ENCODE data around the gene MYH3. TPM values are rescaled to one million over a fixed set of nuclear protein-coding genes. Genes with fewer than 3 reads are reported as not detected.
A peak's percentile ranks its signal among the peaks of the same experiment; 100 is the strongest.

The MYH3 gene
- total RNA-seq, 2 experiments from 2014 or later = 1.8 to 4.1 TPM

DNA sequence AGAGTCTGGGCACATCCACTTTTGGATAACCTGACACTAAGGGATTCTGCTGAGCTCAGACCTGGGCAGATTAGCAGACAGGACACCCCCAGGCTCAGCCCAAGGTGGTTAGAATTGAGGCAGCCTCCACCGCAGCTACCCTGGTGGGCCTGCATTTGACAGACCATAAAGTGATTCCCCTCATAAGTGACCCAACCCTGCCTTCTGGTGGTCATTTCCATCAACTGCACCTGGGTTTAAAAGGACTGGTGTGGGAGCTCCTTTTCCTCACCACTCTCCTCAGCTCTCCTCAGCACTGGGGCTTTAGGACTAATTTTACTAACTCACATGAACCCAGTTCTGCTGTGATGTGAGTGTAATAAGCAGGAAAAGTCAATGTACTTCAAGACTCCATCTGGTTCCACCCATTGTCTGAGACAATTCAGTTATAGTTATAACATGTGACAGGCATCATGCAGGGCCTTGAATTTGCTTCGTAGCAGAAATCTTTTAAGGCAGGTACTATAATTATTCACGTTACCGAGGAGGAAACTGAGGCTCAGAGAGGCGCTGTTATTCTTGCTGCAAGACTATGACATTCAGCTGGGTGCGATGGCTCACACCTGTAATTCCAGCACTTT lies 42.5 kb downstream of the MYH3 start:
- POLR2A ChIA-PET = no interaction called here
- peak; percentile 54 for DNase-seq
- peak; percentile 69 for ATAC-seq
- CTCF ChIA-PET = interaction anchor here (0.7 to 8.7 kb wide), 16 partner anchors 9 to 689 kb away, joined by 3 to 177 read pairs (median 4); no protein-coding TSS in a partner anchor
- TF ChIP-seq, protein P1, sequence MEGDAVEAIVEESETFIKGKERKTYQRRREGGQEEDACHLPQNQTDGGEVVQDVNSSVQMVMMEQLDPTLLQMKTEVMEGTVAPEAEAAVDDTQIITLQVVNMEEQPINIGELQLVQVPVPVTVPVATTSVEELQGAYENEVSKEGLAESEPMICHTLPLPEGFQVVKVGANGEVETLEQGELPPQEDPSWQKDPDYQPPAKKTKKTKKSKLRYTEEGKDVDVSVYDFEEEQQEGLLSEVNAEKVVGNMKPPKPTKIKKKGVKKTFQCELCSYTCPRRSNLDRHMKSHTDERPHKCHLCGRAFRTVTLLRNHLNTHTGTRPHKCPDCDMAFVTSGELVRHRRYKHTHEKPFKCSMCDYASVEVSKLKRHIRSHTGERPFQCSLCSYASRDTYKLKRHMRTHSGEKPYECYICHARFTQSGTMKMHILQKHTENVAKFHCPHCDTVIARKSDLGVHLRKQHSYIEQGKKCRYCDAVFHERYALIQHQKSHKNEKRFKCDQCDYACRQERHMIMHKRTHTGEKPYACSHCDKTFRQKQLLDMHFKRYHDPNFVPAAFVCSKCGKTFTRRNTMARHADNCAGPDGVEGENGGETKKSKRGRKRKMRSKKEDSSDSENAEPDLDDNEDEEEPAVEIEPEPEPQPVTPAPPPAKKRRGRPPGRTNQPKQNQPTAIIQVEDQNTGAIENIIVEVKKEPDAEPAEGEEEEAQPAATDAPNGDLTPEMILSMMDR (IDR thresholded peaks at IDR 0.05) = peak; percentile 71
- no peaks in the 10 kb centered on the region for H3K9me3 Mint-ChIP-seq
- no peak overlapping the region for H3K27ac Mint-ChIP-seq
- no peaks in the 10 kb centered on the region for H3K4me1 Mint-ChIP-seq (ENCODE audit: low read depth)
- intact Hi-C loops (cut with micrococcal nuclease) = loop anchor here (5.0 to 10.0 kb wide), 2 partner anchors 287 to 690 kb away; no protein-coding TSS in a partner anchor
- no peak overlapping the region for H3K4me3 Mint-ChIP-seq
- peaks cover 4% of the 10 kb centered on the region for H3K27me3 Mint-ChIP-seq
- H3K36me3 Mint-ChIP-seq (ENCODE audit: low read depth) = no peaks in the 10 kb centered on the region

DNA sequence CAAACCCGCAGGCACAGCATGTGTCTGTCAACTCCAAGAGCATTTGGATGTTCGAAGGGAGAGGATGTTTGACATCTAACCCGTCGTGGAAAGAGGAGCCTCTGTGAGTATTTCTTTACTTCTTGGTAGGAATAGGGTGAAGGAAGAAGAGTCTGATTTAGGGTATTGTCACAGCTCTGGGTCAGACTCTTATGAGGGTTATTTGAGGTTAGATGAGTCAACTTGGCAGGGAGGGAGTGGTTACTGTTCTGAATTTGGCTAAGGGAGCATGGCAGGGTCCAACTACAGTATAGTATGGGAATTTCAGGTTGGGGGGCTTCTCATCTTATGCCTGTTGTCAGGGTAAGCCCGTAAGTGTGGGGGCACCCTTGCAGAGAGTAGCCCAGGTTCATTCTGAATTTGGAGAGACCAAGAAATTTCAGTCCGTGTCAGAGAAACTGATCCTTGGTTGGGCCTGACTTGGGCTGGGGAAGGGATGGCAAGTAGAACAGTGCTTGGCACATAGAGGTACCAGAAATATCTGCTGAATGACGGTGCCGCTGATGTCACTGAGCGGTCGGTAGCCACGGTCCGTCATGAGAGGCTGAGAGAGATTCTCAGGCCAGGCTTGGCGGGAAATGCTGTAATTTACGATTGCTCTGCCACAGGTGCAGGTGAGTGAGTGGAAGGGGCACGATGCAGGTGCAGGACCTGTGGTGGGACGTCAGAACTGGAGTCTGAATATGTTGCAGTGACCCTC lies 43.2 kb downstream of the MYH3 start:
- TF ChIP-seq, protein P1 (IDR thresholded peaks at IDR 0.05) = no peak
- Mint-ChIP-seq H3K36me3 (ENCODE audit: low read depth) (no peaks in the 10 kb centered on the region), H3K27me3 (peaks cover 7% of the 10 kb centered on the region), H3K27ac (no peak overlapping the region), H3K4me3 (no peak overlapping the region), H3K9me3 (no peaks in the 10 kb centered on the region), H3K4me1 (ENCODE audit: low read depth) (no peaks in the 10 kb centered on the region)
- ChIA-PET POLR2A (no interaction called here), CTCF (interaction anchor here (1.0 to 8.7 kb wide), 12 partner anchors 10 to 689 kb away, joined by 3 to 177 read pairs (median 4); no protein-coding TSS in a partner anchor)
- DNase-seq (no peak), ATAC-seq (no peak)
- intact Hi-C loops (cut with micrococcal nuclease) = loop anchor here (5.0 to 10.0 kb wide), 2 partner anchors 287 to 689 kb away; no protein-coding TSS in a partner anchor

- H3K4me3 Mint-ChIP-seq = no peak overlapping the region
- ChIA-PET POLR2A (no interaction called here), CTCF (interaction anchor here (0.7 to 8.7 kb wide), 3 partner anchors 13 to 286 kb away, joined by 3 to 177 read pairs (median 96); no protein-coding TSS in a partner anchor)
- ATAC-seq = no peak
- intact Hi-C loops (cut with micrococcal nuclease) = loop anchor here (5.0 to 10.0 kb wide), 2 partner anchors 286 to 688 kb away; no protein-coding TSS in a partner anchor
- no peak overlapping the region for H3K27ac Mint-ChIP-seq
- H3K36me3 Mint-ChIP-seq (ENCODE audit: low read depth) = no peaks in the 10 kb centered on the region
- no peak for DNase-seq
- H3K27me3 Mint-ChIP-seq = peaks cover 6% of the 10 kb centered on the region
- H3K4me1 Mint-ChIP-seq (ENCODE audit: low read depth) = no peaks in the 10 kb centered on the region
- TF ChIP-seq, protein P1 (IDR thresholded peaks at IDR 0.05) = no peak
- no peaks in the 10 kb centered on the region for H3K9me3 Mint-ChIP-seq
These were observed 44.0 kb downstream of the MYH3 start for GRCh38 chr17:10612957-10613744.

DNA sequence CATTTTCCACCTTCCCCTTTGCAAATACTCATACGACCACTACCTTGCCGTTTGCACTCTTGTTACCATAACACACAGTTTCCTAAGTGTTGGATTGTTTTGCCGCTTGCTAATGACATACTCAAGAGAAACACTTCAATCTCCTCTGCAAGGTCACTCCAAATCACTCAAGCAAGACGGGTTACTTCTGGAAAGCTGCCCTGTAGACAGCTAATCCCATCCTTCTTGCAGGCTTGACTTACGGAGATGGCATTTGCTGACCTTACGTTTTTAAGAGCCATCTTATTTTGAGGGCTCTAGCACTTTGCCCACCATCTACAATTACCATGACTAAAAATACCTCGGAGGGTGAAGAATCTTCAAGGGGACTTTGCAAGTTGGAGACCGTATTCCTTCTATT lies 46.2 kb downstream of the MYH3 start:
- ATAC-seq (no peak), DNase-seq (no peak)
- Mint-ChIP-seq H3K4me3 (no peak overlapping the region), H3K4me1 (ENCODE audit: low read depth) (no peaks in the 10 kb centered on the region), H3K9me3 (no peaks in the 10 kb centered on the region), H3K36me3 (ENCODE audit: low read depth) (no peaks in the 10 kb centered on the region), H3K27me3 (peaks cover 6% of the 10 kb centered on the region), H3K27ac (no peak overlapping the region)
- ChIA-PET CTCF (interaction anchor here (0.9 kb wide), 2 partner anchors 9 to 317 kb away, joined by 3 read pairs; no protein-coding TSS in a partner anchor), POLR2A (no interaction called here)
- intact Hi-C loops (cut with micrococcal nuclease) = loop anchor here (5.0 to 10.0 kb wide), 2 partner anchors 284 to 686 kb away; no protein-coding TSS in a partner anchor
- TF ChIP-seq, protein P1 (IDR thresholded peaks at IDR 0.05) = no peak
